ENCODE measurements around the gene ERCC6L2. TPM values are rescaled to one million over a fixed set of nuclear protein-coding genes. Genes with fewer than 3 reads are reported as not detected.

The ERCC6L2 gene
- total RNA-seq, 3 donors from 2014 or later = 32.4 to 69.4 (median 51.4) TPM

- H3K4me1 ChIP-seq (ENCODE audit: low read depth) = no peaks in the 10 kb centered on the region
- ATAC-seq (no peak), DNase-seq (no peak)
- H3K9me3 ChIP-seq = no peaks in the 10 kb centered on the region
- H3K4me3 ChIP-seq = no peak overlapping the region
- intact Hi-C loops (cut with DNase I, micrococcal nuclease) = no loop called here
- TF ChIP-seq CTCF (IDR thresholded peaks at IDR 0.05) = no peak
- no peaks in the 10 kb centered on the region for H3K36me3 ChIP-seq (ENCODE audit: low read depth)
Measured at GRCh38 chr9:96008502-96009222, 133.2 kb downstream of the ERCC6L2 start.

GRCh38 chr9:96009223-96009602, 133.7 kb downstream of the ERCC6L2 start:
- intact Hi-C loops (cut with DNase I, micrococcal nuclease) = no loop called here
- no peak overlapping the region for H3K4me3 ChIP-seq
- DNase-seq (no peak), ATAC-seq (no peak)
- no peak for TF ChIP-seq CTCF (IDR thresholded peaks at IDR 0.05)
- no peaks in the 10 kb centered on the region for H3K36me3 ChIP-seq (ENCODE audit: low read depth)
- no peaks in the 10 kb centered on the region for H3K4me1 ChIP-seq (ENCODE audit: low read depth)
- no peaks in the 10 kb centered on the region for H3K9me3 ChIP-seq

GRCh38 chr9:96009690-96010472, 134.4 kb downstream of the ERCC6L2 start:
- H3K4me1 ChIP-seq (ENCODE audit: low read depth) = no peaks in the 10 kb centered on the region
- intact Hi-C loops (cut with DNase I, micrococcal nuclease) = no loop called here
- ATAC-seq (peak; percentile 70), DNase-seq (peak in 1 of 3 donors; percentile 30)
- no peak overlapping the region for H3K4me3 ChIP-seq
- TF ChIP-seq CTCF (IDR thresholded peaks at IDR 0.05) = no peak
- no peaks in the 10 kb centered on the region for H3K36me3 ChIP-seq (ENCODE audit: low read depth)
- H3K9me3 ChIP-seq = no peaks in the 10 kb centered on the region

- Histone ChIP-seq H3K36me3 (ENCODE audit: low read depth) (no peaks in the 10 kb centered on the region), H3K4me3 (no peak overlapping the region), H3K9me3 (no peaks in the 10 kb centered on the region), H3K4me1 (ENCODE audit: low read depth) (no peaks in the 10 kb centered on the region)
- intact Hi-C loops (cut with DNase I, micrococcal nuclease) = no loop called here
- DNase-seq (no peak), ATAC-seq (peak; percentile 77)
- no peak for TF ChIP-seq CTCF (IDR thresholded peaks at IDR 0.05)
Measured at GRCh38 chr9:96014078-96014477, 138.6 kb downstream of the ERCC6L2 start.

- no peak for TF ChIP-seq CTCF (IDR thresholded peaks at IDR 0.05)
- DNase-seq (no peak), ATAC-seq (peak; percentile 30)
- H3K36me3 ChIP-seq (ENCODE audit: low read depth) = no peaks in the 10 kb centered on the region
- no peaks in the 10 kb centered on the region for H3K9me3 ChIP-seq
- intact Hi-C loops (cut with DNase I, micrococcal nuclease) = no loop called here
- no peak overlapping the region for H3K4me3 ChIP-seq
- H3K4me1 ChIP-seq (ENCODE audit: low read depth) = peaks cover 8% of the 10 kb centered on the region
Measured at GRCh38 chr9:96015876-96016686, 140.6 kb downstream of the ERCC6L2 start.

All from mucosa of descending colon (tissue), 3 donors.